GM18861 (cell line): Measurements from ENCODE around the gene ZC3H7A.
A peak's percentile ranks its signal among the peaks of the same experiment; 100 is the strongest.

Experiments used
- ATAC-seq: cut with Tn5 transposase; IDR thresholded peaks from one replicate; pipeline ENCODE4 v1.9.1; 2021; ENCODE audit not compliant: unreplicated experiment

The ZC3H7A gene

DNA sequence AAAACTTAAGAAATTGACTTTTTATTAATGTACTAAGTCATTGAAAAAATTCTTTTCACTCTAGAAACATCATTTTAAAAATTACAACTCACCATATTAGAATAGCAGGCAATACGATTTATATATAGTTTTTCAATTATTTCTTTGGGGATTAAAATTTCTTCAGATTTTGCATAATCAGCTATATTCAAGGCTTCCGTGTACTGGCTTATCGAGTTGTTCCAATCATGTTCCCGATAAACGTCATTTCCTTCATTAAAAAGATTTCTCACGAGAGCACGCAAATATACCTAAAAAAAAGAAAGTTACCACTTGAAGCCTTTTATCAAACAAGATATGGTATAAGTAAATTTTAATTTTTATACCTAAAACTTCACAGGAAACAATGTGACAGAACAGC, 18.0 kb downstream of the ZC3H7A start:
- ATAC-seq, result no peak

- peak; percentile 34 for ATAC-seq
These were observed 22.9 kb downstream of the ZC3H7A start for GRCh38 chr16:11774065-11774626.

DNA sequence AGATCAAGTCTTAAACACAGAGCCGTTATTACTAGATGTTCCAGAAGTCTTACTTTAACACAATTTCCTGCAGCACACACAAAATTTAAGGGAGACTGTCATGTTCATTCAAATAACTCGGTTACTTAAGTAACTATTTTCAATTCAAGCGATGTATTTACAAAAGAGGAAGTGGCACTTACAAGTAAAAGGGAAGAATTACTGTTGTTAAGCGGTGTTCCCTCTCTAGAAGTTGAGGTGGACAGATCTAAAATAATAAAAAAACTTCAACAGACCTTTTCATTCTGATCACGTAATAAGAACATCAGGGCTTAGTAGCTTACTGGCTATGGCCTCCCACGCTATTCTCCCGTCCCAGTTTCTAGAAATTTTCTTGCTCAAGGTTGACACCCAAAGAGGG, 28.2 kb downstream of the ZC3H7A start:
- peak; percentile 48 for ATAC-seq

DNA sequence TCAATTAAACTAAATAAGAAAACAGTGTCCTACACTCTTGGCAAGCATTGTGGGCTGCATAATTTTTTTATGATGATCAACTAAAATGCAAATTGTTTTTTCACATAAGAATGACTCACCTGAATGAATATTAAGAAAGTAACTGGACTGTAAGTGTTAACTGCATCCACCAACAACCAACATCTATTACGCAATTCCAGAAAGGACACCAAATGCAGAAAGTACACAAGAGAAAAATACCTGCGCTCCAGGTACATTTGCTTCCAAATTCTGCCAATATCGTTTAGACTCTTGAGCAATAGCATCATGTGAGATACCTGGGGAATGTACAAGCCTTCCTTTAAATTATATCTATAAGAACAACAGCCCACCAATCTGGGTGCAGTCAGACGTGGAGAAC, 34.6 kb downstream of the ZC3H7A start:
- no peak for ATAC-seq

GRCh38 chr16:11759997-11760396, 37.1 kb downstream of the ZC3H7A start:
- peak; percentile 46 for ATAC-seq

DNA sequence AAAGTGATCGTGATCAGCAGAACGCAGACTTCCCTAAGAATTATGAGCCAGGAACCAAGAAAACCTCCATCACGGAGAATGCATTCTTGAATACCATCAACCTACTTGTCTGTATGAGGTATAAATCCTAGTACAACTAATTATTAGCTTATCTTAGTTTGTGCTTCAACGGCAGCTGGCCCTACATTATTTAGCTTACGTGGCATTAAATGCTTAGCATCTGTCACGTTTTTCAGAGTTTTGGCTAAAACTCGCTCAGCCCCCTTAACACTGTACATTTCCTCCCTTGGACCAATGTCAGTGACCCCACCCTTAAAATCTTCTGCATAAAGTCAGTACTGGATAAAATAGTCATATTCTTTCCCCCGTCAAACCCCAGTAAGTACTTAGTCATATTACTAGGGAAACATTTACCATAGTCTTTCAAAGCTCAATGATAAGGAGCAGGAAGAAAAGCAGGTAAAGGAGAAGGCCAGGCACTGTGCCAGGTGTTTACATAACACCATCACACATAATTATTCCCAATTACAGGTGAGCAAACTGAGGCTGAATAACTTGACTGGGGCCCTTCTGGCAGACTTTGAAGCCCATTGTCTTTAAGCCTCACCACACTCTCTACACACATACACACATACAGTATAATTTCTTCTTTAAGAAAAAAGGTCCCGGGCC, 37.8 kb downstream of the ZC3H7A start:
- ATAC-seq, result no peak

- ATAC-seq, result no peak
These were observed 39.1 kb downstream of the ZC3H7A start for GRCh38 chr16:11757671-11758545.

- no peak for ATAC-seq
These were observed 40.8 kb downstream of the ZC3H7A start for GRCh38 chr16:11756248-11756647.

DNA sequence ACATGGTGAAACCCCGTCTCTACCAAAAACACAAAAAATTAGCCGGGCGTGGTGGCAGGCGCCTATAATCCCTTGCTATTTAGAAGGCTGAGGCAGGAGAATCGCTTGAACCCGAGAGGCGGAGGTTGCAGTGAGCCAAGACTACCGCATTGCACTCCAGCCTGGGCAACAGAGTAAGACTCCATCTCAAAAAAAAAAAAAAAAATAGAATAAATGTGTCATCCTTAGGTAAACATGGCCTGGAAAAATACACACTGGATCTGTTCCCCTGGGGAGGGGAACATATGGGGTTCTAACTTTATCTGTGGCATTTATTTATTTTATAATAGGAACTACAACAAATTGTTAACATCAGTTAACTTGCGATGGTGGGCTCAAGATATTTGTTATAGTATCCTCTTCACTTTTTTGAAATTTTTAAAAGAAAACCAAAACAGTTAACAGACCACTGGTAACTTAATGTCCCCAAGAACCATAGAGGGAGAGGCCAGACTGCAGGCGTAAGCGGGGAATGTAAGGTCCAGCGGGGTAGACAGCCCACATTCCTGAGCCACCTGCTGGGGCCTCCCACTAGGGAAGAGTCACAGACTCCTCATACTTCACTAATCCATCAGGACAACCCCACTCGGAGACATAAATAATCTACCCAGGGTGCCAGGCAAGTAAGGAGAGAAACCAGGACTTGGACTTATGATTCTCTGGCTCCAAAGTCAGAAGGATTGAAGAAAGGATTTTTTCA, 41.9 kb downstream of the ZC3H7A start:
- no peak for ATAC-seq

GRCh38 chr16:11752856-11753255, 44.2 kb downstream of the ZC3H7A start:
- no peak for ATAC-seq

DNA sequence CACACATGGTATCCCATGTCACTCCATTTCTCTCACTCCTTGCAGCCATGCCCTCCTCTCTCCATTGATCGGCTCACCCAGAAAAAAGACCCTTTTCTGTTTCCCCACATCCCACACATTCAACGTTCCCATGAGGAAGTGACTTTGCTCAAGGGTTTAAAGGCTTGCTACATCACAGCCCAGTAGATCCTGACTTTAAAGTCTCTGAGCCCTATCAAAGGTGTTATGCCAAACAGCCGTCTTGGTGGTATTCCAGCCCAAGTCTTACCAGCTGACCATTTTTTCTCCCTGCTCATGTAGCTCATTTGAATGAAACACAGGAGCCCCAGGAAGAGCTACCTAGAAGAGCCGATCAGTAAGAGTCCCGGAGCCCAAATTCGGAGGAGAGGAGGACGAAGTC, 47.0 kb downstream of the ZC3H7A start:
- ATAC-seq, result no peak

- no peak for ATAC-seq
These were observed 48.4 kb downstream of the ZC3H7A start for GRCh38 chr16:11748404-11749254.

- ATAC-seq, result no peak
These were observed 49.1 kb downstream of the ZC3H7A start for GRCh38 chr16:11747949-11748403.

- no peak for ATAC-seq
These were observed 53.0 kb downstream of the ZC3H7A start for GRCh38 chr16:11744075-11744470.

DNA sequence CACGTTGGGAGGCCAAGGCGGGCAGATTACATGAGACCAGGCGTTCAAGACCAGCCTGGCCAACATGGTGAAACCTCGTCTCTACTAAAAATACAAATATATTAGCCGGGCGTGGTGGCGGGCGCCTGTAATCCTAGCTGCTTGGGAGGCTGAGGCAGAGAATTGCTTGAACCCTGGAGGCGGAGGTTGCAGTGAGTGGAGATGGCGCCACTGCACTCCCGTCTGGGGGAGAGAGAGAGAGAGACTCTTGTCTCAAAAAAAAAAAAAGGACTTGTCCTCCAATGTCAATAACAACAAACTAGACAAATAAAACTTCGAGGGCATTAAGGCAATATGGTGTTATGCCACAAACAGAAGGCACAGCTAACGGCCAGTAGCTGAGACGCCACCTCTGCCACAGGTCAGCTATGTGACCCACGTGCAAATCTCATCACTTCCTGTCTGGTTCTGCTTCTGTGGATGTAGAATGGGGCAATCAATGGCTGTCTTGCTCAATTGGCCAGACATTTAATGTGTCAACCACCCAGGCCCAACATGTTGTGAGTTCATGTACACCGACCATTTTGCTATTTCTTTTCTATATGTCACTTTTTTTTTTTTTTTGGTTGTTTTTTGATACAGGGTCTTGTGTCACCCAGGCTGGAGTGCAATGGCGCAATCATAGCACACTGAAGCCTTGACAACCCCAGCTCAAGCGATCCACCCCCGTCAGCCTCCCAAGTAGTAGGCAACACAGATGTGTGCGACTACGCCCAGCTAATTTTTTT, 53.6 kb downstream of the ZC3H7A start:
- no peak for ATAC-seq

DNA sequence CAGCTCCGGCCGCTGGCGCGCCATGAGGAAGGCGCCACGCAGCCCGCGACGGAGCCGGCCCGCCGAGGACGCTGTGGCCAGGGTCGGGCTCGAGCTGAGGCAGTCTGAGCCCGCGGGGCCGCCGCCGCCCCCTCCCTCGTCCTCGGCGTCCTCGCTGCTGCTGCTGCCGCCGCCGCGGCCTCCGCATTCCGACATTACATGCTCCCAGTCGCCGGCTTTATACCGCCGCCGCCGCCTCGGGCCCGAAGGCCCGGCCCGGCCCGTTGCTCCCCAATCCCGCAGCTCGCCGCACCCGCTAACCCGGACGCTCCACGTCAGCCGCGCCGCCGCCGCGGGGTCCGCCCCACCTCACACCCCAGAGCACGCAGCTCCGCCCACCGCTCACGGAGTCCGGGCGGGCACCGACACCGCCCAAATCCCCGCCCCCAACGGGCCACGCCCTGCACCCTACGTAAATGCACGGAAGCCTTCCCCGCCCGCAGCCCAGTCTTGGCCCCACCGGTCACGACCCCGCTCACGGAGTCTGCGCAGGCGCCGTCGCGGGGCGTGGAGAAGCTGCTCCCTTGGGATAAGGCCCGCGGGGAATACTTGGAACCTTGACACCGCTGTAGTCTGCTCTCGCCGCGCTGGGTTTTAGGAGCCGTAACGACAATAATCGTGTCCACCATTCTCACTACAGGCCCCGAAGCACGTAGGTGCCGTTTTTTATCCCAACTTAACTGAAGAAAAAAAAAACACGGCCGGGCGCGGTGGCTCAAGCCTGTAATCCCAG, 54.3 kb downstream of the ZC3H7A start, which contains the start of gene TXNDC11:
Gene TXNDC11, minus strand, starts transcription at position 322 of the 772 bp plus-strand sequence. Its CDS starts 127 bp downstream, at position 195.
- ATAC-seq, result peak; percentile 76

GRCh38 chr16:11742093-11742535, 54.9 kb downstream of the ZC3H7A start:
- ATAC-seq, result peak; percentile 17

GRCh38 chr16:11740567-11740966, 56.5 kb downstream of the ZC3H7A start:
- ATAC-seq, result no peak
